Right ventricle myocardium inferior (tissue), 1 donor: ENCODE data around the gene PRR5. TPM values are rescaled to one million over a fixed set of nuclear protein-coding genes. Genes with fewer than 3 reads are reported as not detected.

Experiments
- ATAC-seq: fragments of 200-7000 bp; cut with Tn5 transposase; one replicate; pipeline ENCODE4 v1.9.1; 2020; ENCODE audit warnings: mild to moderate bottlenecking, moderate library complexity
- DNase-seq: peaks from one replicate; pipeline ENCODE4 v3.0.0; 2021; ENCODE audit errors: missing footprints
- intact Hi-C: fragments of 100-400 bp; cut with DNase I; formaldehyde crosslinking; loops from one replicate; pipeline ENCODE4 v1.11.0; 2022
- total RNA-seq: library from RNA; stranded (reverse); fragmentation: NEBNext Ultra II Directional; extraction: Animal tissue kit (Norgen Biotek cat#: 25700); gene quantifications from one replicate; pipeline ENCODE4 v1.2.1, GENCODE V29; 2021
- donor health status: DM: no; HTN: yes; CAD: no; lungs with severe emphysema.

Gene PRR5
- total RNA-seq, 1 donor from 2014 or later = 2.9 TPM

GRCh38 chr22:44686873-44687600 is 15.0 kb upstream of the PRR5 start:
- no peak for DNase-seq
- intact Hi-C loops = no loop called here
- ATAC-seq = no peak

- intact Hi-C loops = no loop called here
- DNase-seq = no peak
- ATAC-seq = no peak
These were observed 12.8 kb upstream of the PRR5 start for GRCh38 chr22:44689173-44689572.

GRCh38 chr22:44689915-44690524 is 12.0 kb upstream of the PRR5 start:
- intact Hi-C loops = no loop called here
- DNase-seq = no peak
- ATAC-seq = no peak

GRCh38 chr22:44691796-44692661 is 10.0 kb upstream of the PRR5 start:
- intact Hi-C loops = no loop called here

DNA sequence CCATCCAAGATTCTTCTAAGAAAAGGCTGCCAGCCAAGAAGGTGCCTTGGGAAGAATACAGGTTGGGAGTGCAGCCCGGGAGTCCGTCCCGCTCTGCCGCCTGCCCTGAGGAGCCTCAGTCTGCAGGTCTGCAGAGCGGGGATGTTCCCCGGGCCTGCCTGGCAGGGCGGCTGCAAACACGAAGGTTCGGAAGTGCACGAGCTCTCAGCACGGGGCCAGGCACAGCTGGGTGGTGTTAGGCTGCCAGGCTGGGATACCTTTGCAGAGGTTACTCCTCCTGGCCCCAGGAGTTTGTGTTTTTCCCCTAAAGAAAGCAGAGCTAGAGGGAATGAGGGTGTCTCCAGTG is 9.4 kb upstream of the PRR5 start:
- ATAC-seq (no peak), DNase-seq (no peak)
- intact Hi-C loops = no loop called here

More at GRCh38 chr22:44691796-44692661, 10.0 kb upstream of the PRR5 start:
- ATAC-seq (no peak), DNase-seq (no peak)

- ATAC-seq (no peak), DNase-seq (no peak)
- intact Hi-C loops = no loop called here
These were observed 8.9 kb upstream of the PRR5 start for GRCh38 chr22:44693145-44693544.

DNA sequence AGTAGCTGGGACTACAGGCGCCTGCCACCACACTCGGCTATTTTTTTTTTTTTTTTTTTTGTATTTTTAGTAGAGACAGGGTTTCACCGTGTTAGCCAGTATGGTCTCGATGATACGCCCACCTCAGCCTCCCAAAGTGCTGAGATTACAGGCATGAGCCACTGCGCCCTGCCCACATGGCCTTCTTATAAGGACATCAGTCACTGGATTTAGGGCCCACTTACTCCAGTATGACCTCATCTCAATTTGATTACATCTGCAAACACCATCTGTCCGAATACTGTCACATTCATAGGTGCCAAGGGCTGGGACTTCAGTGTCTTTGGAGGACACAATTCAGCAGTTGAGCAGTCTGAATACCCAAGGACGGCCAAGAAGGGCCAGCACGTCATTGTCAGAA is 8.2 kb upstream of the PRR5 start:
- ATAC-seq (no peak), DNase-seq (no peak)
- intact Hi-C loops = no loop called here

DNA sequence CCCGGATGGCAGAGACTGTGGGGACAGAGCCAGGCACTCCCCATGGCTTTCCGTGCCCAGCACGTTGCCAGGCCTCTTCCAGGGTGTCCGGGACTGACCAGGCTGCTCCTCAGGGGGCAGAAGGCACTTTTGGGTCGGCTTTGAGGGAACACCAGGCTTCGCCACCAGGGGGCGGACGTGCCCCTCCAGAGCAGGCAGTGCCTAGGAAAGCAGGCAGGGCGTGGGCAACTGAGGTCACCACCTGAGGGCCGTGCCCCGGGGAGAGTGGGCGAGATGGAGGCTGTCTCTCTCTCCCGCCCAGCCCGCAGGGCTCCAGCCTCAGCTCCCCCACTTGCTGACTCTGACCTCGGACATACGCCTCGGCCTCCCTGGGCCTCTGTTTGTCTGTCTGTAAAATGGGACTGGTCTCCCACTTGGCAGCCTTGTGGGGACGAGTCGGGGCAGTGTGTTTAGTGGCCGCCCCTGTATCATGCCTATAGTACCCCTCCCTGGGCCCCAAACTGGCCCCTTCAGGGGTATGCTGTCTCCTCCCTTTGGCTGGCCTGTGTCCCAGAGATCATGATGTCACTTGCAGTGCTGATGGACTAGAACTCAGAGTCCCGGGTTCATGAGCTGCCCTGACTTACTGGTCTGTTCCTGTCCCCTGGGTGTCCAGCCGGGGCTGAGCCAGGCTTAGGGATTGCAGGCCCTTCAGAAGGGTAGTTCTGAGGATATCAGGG is 4.4 kb upstream of the PRR5 start:
- DNase-seq (peak; percentile 90), ATAC-seq (peak; percentile 58)
- intact Hi-C loops = loop anchor here (1.0 kb wide), 1 partner anchor 38 kb away; no protein-coding TSS in a partner anchor

- DNase-seq (no peak), ATAC-seq (peak; percentile 19)
- intact Hi-C loops = no loop called here
These were observed 3.2 kb upstream of the PRR5 start for GRCh38 chr22:44698531-44699421.

- intact Hi-C loops = no loop called here
- no peak for DNase-seq
- ATAC-seq = no peak
These were observed 1.5 kb upstream of the PRR5 start for GRCh38 chr22:44700456-44700855.

DNA sequence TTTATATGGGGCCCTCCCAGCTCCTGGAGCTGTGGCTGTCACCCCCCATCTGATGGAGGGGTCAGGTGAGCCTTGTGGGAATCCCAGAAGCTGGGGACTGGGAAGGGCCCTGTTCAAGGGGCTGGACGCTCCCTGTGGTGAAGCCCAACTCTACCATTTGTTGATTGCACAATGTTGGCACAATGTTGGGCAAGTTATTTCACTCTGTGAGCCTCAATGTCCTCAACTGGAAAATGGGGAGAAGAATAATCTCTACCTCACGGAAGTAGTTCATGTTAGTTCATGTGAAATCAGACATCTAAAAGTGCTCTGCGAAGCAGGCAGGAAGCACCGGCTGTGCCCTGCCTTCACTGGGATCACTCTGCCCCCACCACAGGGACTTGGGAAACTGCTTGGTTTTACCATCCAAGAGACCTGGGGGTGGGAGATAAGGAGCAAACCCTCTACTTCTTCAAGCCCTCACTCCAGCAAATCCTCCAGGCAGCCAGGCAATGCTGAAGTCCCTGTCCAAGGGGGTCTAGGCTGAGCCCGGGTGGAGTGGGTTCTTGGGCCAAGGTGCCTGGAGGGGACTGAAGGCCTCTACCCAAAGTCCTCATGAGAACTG is 715 bp upstream of the PRR5 start:
- intact Hi-C loops = no loop called here
- DNase-seq (no peak), ATAC-seq (no peak)

DNA sequence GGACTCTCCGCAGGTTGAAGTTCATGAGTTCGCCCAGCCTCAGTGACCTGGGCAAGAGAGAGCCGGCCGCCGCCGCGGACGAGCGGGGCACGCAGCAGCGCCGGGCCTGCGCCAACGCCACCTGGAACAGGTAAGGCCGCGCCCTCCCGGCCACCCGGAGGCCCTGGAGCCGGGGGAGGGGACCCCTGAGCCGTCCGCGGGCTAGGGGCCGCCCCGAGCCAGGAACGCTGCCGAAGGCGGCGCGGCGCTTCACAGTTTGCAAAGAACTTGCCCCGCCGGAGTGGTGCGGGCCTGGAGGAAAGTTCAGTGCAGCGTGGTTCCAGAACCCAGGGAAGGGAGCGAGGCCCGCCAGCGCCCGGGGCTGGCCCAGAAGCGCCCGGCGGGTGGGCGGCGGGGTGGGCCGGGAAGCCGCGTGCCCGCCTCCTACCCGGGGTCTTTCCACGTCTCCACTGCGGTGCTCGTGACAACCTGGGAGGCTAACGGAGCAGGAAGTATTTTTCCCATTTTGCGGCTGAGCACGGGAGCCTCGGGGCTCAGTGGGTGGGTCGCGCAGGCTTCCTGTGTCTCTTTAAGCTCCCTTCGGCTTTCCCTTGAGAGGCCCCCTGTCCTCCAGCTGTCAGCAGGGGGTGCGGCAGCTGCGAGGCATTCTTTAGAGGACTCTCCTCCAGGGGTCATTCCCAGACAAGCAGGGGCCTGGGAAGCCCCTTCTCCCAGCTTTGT is 635 bp downstream of the PRR5 start:
- no peak for DNase-seq
- no peak for ATAC-seq
- intact Hi-C loops = no loop called here

GRCh38 chr22:44703255-44703870 is 1.4 kb downstream of the PRR5 start:
- no peak for ATAC-seq
- no peak for DNase-seq
- intact Hi-C loops = no loop called here

- intact Hi-C loops = no loop called here
These were observed 2.4 kb downstream of the PRR5 start for GRCh38 chr22:44704159-44705021.

GRCh38 chr22:44705022-44705297 is 3.0 kb downstream of the PRR5 start:
- intact Hi-C loops = no loop called here
- DNase-seq (no peak), ATAC-seq (no peak)

More at GRCh38 chr22:44704159-44705021, 2.4 kb downstream of the PRR5 start:
- ATAC-seq = no peak
- no peak for DNase-seq

DNA sequence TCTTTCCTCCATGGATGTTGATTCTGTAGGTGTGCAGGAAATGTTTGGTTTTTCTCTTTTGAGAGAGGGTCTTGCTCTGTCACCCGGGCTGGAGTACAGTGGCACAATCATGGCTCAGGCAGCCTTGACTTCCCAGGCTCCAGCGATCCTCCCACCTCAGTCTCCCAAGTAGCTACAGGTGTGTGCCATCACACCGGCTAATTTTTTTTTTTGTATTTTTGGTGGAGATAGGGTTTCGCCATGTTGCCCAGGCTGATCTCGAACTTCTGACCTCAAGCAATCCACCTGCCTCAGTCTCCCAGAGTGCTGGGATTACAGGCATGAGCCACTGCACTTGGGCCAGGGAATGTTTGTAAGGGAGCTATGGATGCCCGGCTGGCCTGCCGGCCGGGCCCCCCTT is 4.5 kb downstream of the PRR5 start:
- intact Hi-C loops = no loop called here
- ATAC-seq = no peak
- DNase-seq = no peak
